ENCODE results near the gene PIGR. TPM values are rescaled to one million over a fixed set of nuclear protein-coding genes. Genes with fewer than 3 reads are reported as not detected.

Gene PIGR
- polyA plus RNA-seq, 1 donor (not counting 4 experiments of a cell fraction or from before 2014, with no cell fraction given), result 0.01 TPM

DNA sequence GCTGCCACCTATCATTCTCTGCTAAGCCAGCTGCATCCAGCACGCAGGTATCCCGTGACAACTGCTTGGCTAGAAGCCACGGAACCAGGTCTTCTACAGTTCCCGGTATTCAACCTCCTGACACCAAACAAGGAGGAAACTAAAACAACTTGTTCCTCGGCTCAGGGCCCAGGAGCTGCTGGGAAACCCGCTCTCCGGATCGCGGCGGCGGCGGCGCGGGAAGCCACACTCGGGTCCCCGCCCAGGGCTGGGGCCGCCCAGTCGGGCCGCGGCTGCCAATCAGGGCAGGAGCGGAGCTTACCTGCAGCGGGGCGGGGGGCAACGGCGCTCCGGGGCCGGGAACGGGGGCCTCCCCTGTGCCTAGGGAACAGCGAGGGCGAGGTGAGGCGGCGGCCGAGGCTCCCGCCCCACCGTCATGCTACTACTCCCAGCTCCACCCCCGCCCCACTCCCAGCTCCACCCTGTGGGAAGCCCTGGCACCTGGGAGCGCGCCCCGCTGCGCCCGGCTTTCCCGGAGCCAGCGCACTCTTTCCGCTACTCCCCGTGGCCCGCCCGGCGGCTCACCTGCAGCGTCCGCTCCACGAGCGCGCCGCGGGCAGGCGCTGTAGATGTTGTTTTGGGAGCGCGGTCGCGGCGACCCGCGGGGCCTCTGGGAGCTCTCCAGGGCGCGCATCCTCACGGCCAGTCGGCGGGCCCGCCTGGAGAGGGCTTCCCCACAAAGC is 36.9 kb downstream of the PIGR start:
- DNase-seq (ENCODE audit: low read depth, low spot score) (no peak), FAIRE-seq (no peak)
- Histone ChIP-seq H3K9me3 (ENCODE audit: control insufficient read depth, low read depth, low read length) (no peaks in the 10 kb centered on the region), H3K4me1 (ENCODE audit: control insufficient read depth, extremely low read depth, insufficient read depth, low read length) (peaks cover 53% of the 10 kb centered on the region), H2AFZ (ENCODE audit: control insufficient read depth, low read length) (peak overlapping the region; percentile 44), H3K4me2 (ENCODE audit: control insufficient read depth, extremely low read depth, insufficient read depth, low read depth, low read length) (peak overlapping the region; percentile 91), H3K4me3 (ENCODE audit: control insufficient read depth in 2 of 3, extremely low read depth in 1 of 3, insufficient read depth in 2 of 3, low read depth in 1 of 3, low read length in 3 of 3) (peak overlapping the region; percentile 43 to 75 (median 68)), H3K27me3 (ENCODE audit: control insufficient read depth, extremely low read depth, insufficient read depth, low read length) (no peaks in the 10 kb centered on the region), H3K36me3 (ENCODE audit: control insufficient read depth in 2 of 2, extremely low read depth in 1 of 2, insufficient read depth in 2 of 2, low read length in 2 of 2) (peaks cover 0 to 13% of the 10 kb centered on the region in 2 experiments), H3K9ac (ENCODE audit: control insufficient read depth, extremely low read depth, insufficient read depth, low read length) (peak overlapping the region; percentile 82), H3K9me1 (ENCODE audit: control insufficient read depth, extremely low read depth, insufficient read depth, low read length) (no peaks in the 10 kb centered on the region), H3K27ac (ENCODE audit: control insufficient read depth, insufficient read depth, low read length) (peak overlapping the region; percentile 93), H3K79me2 (ENCODE audit: control insufficient read depth, insufficient read depth, low read length) (peaks cover 5% of the 10 kb centered on the region), H4K20me1 (ENCODE audit: control insufficient read depth, extremely low read depth, insufficient read depth, low read length) (no peaks in the 10 kb centered on the region)
- dilution Hi-C loops (cut with MboI; ENCODE audit: extremely low pct_ligation_motif_present, low sequenced_read_pairs), result no loop called here
- TF ChIP-seq EZH2 (IDR thresholded peaks at IDR 0.05; ENCODE audit: low read length), result no peak
- TF ChIP-seq, protein P1, sequence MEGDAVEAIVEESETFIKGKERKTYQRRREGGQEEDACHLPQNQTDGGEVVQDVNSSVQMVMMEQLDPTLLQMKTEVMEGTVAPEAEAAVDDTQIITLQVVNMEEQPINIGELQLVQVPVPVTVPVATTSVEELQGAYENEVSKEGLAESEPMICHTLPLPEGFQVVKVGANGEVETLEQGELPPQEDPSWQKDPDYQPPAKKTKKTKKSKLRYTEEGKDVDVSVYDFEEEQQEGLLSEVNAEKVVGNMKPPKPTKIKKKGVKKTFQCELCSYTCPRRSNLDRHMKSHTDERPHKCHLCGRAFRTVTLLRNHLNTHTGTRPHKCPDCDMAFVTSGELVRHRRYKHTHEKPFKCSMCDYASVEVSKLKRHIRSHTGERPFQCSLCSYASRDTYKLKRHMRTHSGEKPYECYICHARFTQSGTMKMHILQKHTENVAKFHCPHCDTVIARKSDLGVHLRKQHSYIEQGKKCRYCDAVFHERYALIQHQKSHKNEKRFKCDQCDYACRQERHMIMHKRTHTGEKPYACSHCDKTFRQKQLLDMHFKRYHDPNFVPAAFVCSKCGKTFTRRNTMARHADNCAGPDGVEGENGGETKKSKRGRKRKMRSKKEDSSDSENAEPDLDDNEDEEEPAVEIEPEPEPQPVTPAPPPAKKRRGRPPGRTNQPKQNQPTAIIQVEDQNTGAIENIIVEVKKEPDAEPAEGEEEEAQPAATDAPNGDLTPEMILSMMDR (optimal IDR thresholded peaks at IDR 0.05 in 1 of 3, IDR thresholded peaks at IDR 0.05 in 1 of 3, conservative IDR thresholded peaks at IDR 0.05 in 1 of 3; ENCODE audit: extremely low read depth in 1 of 3, insufficient read depth in 2 of 3, low read length in 3 of 3), result peak in 2 of 3 experiments; percentile 7 to 28

DNA sequence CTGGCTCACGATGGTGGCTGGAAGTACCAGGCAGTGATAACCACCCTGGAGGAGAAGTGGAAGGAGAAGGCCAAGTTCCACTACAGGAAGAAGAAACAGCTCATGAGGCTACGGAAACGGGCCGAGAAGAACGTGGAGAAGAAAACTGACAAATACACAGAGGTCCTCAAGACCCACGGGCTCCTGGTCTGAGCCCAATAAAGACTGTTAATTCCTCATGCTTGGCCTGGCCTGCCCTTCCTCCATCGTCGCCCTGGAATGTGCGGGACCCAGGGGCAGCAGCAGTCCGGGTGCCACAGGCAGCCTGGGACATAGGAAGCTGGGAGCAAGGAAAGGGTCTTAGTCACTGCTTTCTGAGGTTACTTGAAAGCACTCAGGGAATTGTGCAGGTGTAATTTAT is 38.2 kb downstream of the PIGR start:
- FAIRE-seq (no peak), DNase-seq (ENCODE audit: low read depth, low spot score) (no peak)
- Histone ChIP-seq H3K36me3 (ENCODE audit: control insufficient read depth in 2 of 2, extremely low read depth in 1 of 2, insufficient read depth in 2 of 2, low read length in 2 of 2) (peaks cover 0 to 14% of the 10 kb centered on the region in 2 experiments), H3K4me3 (ENCODE audit: control insufficient read depth in 2 of 3, extremely low read depth in 1 of 3, insufficient read depth in 2 of 3, low read depth in 1 of 3, low read length in 3 of 3) (peak overlapping the region in 2 of 3 experiments; percentile 68 to 75), H3K27me3 (ENCODE audit: control insufficient read depth, extremely low read depth, insufficient read depth, low read length) (no peaks in the 10 kb centered on the region), H2AFZ (ENCODE audit: control insufficient read depth, low read length) (no peak overlapping the region), H3K4me1 (ENCODE audit: control insufficient read depth, extremely low read depth, insufficient read depth, low read length) (peaks cover 58% of the 10 kb centered on the region), H3K9me1 (ENCODE audit: control insufficient read depth, extremely low read depth, insufficient read depth, low read length) (no peaks in the 10 kb centered on the region), H3K79me2 (ENCODE audit: control insufficient read depth, insufficient read depth, low read length) (peaks cover 5% of the 10 kb centered on the region), H3K9me3 (ENCODE audit: control insufficient read depth, low read depth, low read length) (no peaks in the 10 kb centered on the region), H3K9ac (ENCODE audit: control insufficient read depth, extremely low read depth, insufficient read depth, low read length) (peak overlapping the region; percentile 82), H3K27ac (ENCODE audit: control insufficient read depth, insufficient read depth, low read length) (peak overlapping the region; percentile 93), H4K20me1 (ENCODE audit: control insufficient read depth, extremely low read depth, insufficient read depth, low read length) (no peaks in the 10 kb centered on the region), H3K4me2 (ENCODE audit: control insufficient read depth, extremely low read depth, insufficient read depth, low read depth, low read length) (peak overlapping the region; percentile 91)
- no peak for TF ChIP-seq EZH2 (IDR thresholded peaks at IDR 0.05; ENCODE audit: low read length)
- dilution Hi-C loops (cut with MboI; ENCODE audit: extremely low pct_ligation_motif_present, low sequenced_read_pairs), result no loop called here

Data from keratinocyte (primary cell).